Measurements from ENCODE around the gene CCDC107. TPM values are rescaled to one million over a fixed set of nuclear protein-coding genes. Genes with fewer than 3 reads are reported as not detected.
A peak's percentile ranks its signal among the peaks of the same experiment; 100 is the strongest.

CCDC107 gene
- total and polyA plus RNA-seq, 2 of the 13 experiments (the other 11 are each of a cell fraction or from before 2014, with no cell fraction given) = 7.1 to 15.2 TPM

- TF ChIP-seq KIAA2018 (CRISPR knock-in tag; IDR thresholded peaks at IDR 0.05; ENCODE audit: borderline replicate concordance) = 0 out of 2 replicates have a peak, but pooled peaks have one; percentile 36
- TF ChIP-seq SNAPC4 (CRISPR knock-in tag; IDR thresholded peaks at IDR 0.05) = no peak
- TF ChIP-seq ZNF543 (CRISPR knock-in tag; IDR thresholded peaks at IDR 0.05) = peak; percentile 48; the same call in 1 of the 2 replicates
- no peak for TF ChIP-seq ZNF44 (CRISPR knock-in tag; IDR thresholded peaks at IDR 0.05)
- no peak for TF ChIP-seq FOSL1 (CRISPR knock-in tag; IDR thresholded peaks at IDR 0.05; ENCODE audit: borderline replicate concordance)
- TF ChIP-seq ZNF720 (CRISPR knock-in tag; IDR thresholded peaks at IDR 0.05) = no peak
- peak; percentile 97 for TF ChIP-seq GABPB1 (CRISPR knock-in tag; IDR thresholded peaks at IDR 0.05)
- TF ChIP-seq GATA4 (IDR thresholded peaks at IDR 0.05; ENCODE audit: borderline replicate concordance, low read depth) = no peak
- TF ChIP-seq RAD21 (CRISPR knock-in tag; IDR thresholded peaks at IDR 0.05) = peak; percentile 79
- TF ChIP-seq FLYWCH1 (CRISPR knock-in tag; IDR thresholded peaks at IDR 0.05) = 0 out of 2 replicates have a peak, but pooled peaks have one; percentile 48
- TF ChIP-seq PHF21A (CRISPR knock-in tag; IDR thresholded peaks at IDR 0.05) = peak; percentile 76
- no peak for TF ChIP-seq CENPX (CRISPR knock-in tag; IDR thresholded peaks at IDR 0.05)
- TF ChIP-seq U2AF1 (optimal IDR thresholded peaks at IDR 0.05; ENCODE audit: low read depth, low read length) = no peak
- no peak; the same call in 1 of the 2 replicates for TF ChIP-seq CENPBD1 (CRISPR knock-in tag; IDR thresholded peaks at IDR 0.05; ENCODE audit: borderline replicate concordance, low read depth)
- TF ChIP-seq ZSCAN20 (CRISPR knock-in tag; IDR thresholded peaks at IDR 0.05; ENCODE audit: borderline replicate concordance) = peak; percentile 38; the same call in 1 of the 2 replicates
Measured at GRCh38 chr9:35664531-35665470, 6.7 kb downstream of the CCDC107 start, which contains the start of gene ARHGEF39 (continued).
